CD4-positive, alpha-beta T cell treated with Interleukin-4 for 4 hours (primary cell): ENCODE measurements around the gene ATXN3L.
"Not testable (repeated sequence)": the region's sequence is repeated elsewhere in the genome, so short reads cannot be mapped to it uniquely, and the experiment has no call there.

Source experiments
- DNase-seq: peaks from one replicate; pipeline ENCODE4 v3.0.0-alpha.2; 2020

ATXN3L gene

DNA sequence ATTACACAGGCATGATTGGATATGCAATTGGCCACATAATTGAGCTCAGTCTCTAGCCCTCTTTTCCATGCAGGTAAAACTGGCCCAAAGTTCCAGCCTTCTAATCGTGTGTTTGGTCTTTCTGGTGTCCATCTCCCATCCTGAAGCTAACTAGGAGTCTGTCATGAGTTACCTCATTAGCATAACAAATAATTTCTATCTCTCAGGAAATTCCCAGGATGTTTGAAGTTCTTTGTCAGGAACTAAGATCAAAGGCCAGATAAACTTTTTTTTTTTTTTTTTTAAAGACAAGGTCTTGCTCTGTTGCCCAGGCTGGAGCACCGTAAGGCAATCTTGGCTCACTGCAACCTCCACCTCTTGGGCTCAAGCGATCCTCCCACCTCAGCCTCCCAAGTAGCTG is 15.8 kb downstream of the ATXN3L start:
- no peak for DNase-seq

- DNase-seq = not testable (repeated sequence)
Observed at GRCh38 chrX:13303248-13303647, 16.6 kb downstream of the ATXN3L start.

DNA sequence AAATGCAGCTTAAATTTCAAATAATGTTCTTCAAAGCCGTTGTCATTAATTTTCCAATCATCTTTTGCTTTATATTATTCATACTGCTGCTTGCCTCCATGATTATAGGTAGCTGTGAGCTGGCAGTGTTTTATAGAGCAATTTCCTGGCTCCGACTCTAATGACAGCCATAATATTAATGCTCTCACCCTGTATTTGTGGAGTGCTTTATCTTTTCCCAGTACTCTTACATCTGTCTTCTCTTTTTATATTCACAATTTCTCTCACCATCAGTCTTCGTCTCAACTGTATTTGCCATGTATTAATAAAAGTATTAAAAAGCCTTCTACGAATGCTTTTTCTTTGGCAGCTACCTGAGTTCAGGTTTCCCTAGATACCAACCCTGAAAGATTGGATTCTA is 21.0 kb downstream of the ATXN3L start:
- DNase-seq = no peak

DNA sequence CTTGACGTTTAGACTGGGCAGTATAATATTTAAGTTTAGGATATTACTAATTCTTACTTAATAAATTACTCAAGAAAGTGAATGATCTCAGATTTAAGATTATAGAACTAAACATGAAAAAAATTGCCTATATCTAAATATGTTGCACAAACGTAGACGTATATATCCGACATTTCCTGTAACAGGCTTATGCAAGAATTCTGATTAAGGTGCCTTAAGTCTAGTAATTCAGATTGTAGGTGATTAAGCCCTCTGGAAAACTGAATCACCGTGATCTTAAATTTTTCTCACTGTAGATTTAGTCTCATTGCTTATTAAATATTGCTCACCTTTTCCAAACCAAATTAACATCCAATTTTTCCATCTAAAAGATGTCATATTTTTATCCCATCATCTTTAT is 24.0 kb downstream of the ATXN3L start:
- no peak for DNase-seq

- no peak for DNase-seq
Observed at GRCh38 chrX:13293700-13294099, 26.2 kb downstream of the ATXN3L start.

DNA sequence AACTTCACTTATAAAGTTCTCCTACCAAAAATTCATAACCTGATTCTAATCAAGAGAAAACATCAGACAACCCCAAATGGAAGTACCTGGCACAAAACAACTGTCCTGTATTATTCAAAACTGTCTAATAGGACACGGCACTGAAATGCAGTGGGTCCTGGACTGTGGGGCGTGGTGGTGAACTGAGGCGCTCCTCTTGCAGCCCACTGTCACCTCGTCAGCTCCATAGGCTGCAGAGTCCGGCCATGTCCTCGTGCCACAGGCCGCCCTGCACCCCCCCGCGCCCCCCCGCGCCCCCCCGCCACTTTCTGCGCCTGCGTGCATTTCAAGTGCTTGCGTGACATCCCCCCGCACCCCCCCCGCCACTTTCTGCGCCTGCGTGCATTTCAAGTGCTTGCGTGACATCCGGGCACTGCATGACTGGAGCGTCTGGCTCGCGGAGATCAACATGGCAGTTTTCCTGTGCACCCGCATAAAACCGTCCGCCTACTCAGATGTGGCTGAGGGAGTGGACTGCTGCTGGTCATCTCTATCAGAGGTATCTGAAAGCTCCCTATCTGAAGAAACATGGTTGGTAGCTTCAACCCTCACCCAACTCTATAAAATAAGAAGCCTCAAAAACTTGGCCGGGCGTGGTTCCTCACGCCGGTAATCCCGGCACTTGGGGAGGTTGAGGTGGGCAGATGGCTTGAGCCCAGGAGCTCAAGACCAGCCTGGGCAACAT is 28.8 kb downstream of the ATXN3L start:
- no peak for DNase-seq

DNA sequence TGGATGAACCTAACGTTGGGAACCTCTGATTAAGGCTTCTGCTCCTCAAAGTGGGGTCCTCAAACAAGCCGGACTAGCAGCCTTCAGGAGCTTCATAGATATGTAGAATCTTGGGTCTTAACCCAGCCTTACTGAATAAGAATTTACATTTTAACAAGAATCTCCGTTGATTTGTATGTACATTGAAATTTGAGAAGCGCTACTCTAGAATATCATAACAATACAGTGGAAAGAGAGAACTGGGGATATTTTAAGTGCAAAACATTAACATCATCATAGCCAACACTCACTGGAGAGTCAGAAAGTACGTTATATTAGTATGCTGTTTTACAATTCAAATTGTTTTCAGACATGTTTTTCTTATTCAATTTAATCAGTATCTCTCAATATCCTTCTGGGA is 31.2 kb downstream of the ATXN3L start:
- DNase-seq = no peak

DNA sequence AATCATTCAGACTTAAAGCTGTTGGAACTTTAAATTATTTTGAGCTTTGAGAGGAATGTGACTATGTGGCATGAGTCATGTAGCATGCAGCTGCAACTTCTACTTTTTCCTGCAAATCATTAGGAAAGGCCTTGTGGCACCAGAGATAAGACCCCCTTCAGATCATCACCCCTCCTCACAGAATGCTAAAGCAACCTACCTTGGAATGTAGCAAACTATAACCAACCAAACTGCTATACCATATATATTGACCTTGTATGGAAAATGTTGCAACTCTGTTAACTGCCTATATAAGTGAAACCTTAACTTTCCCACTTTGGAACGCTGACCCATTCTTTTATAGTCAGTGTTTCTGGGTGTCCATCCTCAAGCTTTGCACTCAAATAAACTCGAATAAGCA is 32.0 kb downstream of the ATXN3L start:
- no peak for DNase-seq

- DNase-seq = no peak
Observed at GRCh38 chrX:13285693-13286092, 34.2 kb downstream of the ATXN3L start.

- DNase-seq = no peak
Observed at GRCh38 chrX:13285229-13285628, 34.6 kb downstream of the ATXN3L start.

DNA sequence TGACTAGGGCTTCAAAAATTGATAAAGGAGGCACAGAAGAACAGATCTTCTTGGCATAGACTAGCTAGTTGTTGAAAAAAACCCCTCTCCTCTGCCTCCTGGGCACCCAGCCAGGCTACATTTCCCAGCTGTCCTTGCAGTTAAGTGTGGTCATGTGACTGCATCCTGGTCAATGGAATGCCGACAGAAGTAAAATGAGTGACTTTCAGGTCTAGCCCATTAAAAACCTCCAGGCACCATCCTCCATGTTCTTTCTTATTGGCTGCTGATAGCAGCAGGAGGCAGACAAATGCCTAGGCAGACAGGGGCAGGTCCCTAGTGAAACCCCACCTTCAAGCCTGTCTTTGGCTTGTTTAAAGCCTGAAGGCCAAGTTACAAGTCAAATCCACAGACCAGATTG is 35.3 kb downstream of the ATXN3L start:
- DNase-seq = no peak

GRCh38 chrX:13283950-13284546 is 35.8 kb downstream of the ATXN3L start:
- DNase-seq = no peak

GRCh38 chrX:13283512-13283911 is 36.3 kb downstream of the ATXN3L start:
- no peak for DNase-seq

- no peak for DNase-seq
Observed at GRCh38 chrX:13281289-13281688, 38.6 kb downstream of the ATXN3L start.

GRCh38 chrX:13279279-13280018 is 40.4 kb downstream of the ATXN3L start:
- no peak for DNase-seq

- no peak for DNase-seq
Observed at GRCh38 chrX:13277539-13277938, 42.3 kb downstream of the ATXN3L start.

DNA sequence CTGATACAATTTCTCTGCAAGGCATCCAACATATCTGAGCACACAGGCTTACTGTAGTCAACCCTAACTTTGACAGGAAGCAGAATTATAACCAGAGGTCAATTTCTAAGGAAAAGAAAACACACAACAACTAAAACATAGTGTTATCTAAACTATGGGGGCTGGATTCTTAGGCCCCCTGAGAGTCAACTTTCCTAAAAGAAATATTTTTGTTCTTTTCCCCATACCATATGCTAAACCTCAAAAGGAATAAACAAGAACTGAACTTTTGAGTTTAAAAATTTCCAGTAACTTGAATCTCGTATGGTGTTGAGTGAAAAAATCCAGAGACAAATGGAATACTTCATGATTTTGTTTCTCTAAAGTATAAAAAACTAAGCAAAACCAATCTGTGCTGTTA is 42.9 kb downstream of the ATXN3L start:
- no peak for DNase-seq

DNA sequence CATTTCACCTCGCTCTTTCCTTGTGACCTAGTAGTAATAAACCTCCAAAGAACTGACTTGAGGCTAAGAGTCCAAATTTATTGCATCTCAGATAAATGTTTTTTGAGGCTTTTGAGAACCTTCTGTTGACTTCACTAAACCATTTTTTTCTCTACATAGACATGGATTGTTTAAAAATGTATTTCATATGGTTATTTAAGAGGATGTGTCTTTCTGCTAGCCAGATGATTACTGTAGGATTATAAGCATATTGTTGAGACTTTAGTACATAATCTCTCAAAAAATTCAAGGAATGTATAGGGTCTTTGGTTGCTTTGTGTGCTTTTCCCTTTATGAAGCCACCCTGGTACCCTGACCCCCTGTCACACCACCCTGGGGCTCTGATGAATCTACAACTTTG is 44.8 kb downstream of the ATXN3L start:
- DNase-seq = no peak

DNA sequence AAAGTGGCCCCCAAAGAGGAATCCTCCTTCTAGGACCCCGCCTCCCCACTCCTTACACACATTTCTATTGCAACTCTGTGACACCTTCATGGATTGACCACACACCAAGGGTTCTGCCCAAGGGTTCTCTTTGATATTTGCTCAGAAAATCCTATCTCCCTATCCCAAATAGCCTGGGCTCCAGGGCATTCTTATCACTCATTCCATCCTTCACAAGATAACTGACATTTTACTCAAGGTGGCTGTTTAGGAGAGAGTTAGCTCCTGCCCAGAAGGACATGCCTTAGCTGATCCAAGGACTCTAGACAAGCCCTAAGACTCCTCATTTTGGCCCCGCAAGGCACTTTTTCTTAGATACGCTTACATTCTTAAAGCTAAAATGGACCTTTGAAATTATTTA is 47.4 kb downstream of the ATXN3L start:
- DNase-seq = no peak

DNA sequence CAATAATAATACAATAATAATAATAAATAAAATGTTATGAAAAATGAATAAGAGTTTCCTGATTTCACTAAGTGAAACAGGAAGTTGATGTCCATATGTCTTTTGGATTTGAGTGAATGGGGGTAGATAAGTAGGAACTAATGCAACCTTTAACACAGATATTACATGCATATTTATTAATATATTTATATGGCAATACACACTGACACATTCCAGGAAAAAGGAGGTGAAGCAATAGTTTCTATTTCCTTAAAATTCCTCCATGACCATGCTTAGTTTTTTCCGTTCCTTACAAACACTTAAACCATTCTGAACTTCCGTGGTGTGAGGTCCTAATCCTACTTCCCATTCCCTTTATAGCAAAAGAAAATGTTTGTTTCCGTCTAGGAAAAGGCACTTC is 48.3 kb downstream of the ATXN3L start:
- DNase-seq = no peak

DNA sequence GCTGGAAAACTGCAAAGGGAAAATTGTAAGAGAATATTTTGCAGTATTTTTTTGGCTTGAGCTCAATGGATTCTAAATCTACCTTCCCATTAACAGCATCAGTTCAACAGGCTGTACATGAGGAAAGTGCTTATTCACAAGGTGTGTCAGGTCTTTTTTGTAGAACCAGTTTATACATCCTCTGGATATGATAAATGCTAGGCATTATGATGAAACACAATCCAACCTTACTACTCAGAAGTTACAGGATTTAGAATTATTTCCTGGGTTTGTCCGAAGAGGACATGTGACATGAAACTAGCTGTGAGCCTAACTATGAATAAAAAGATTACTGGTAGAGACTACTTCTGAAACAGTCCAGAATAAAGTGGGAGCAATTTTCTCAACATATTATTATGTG is 49.5 kb downstream of the ATXN3L start:
- no peak for DNase-seq

- DNase-seq = no peak
Observed at GRCh38 chrX:13268874-13269273, 51.0 kb downstream of the ATXN3L start.
